WTC11 (cell line): ENCODE data around the gene C11orf97.

Source experiments
- ATF1 ChIP-seq: sonication (generic); formaldehyde crosslinking; IDR thresholded peaks from 2 replicates; pipeline ENCODE4 v1.8.1; 2023; ENCODE audit warnings: mild to moderate bottlenecking, moderate library complexity, missing genetic modification reagents
- ATF3 ChIP-seq: sonication (generic); formaldehyde crosslinking; conservative IDR thresholded peaks from 2 replicates; pipeline ENCODE4 v1.8.1; 2022; ENCODE audit warnings: mild to moderate bottlenecking, missing genetic modification reagents
- CBFB ChIP-seq: sonication (generic); formaldehyde crosslinking; IDR thresholded peaks from 2 replicates; pipeline ENCODE4 v1.8.1; 2022; ENCODE audit warnings: mild to moderate bottlenecking, low read depth, missing genetic modification reagents
- CTCF ChIP-seq: fragments of 200-600 bp; IDR thresholded peaks from 2 replicates; pipeline ENCODE4 v1.8.0; 2022; ENCODE audit warnings: antibody characterized with exemption
- ESRRA ChIP-seq: sonication (generic); formaldehyde crosslinking; IDR thresholded peaks from 2 replicates; pipeline ENCODE4 v1.8.1; 2022; ENCODE audit warnings: mild to moderate bottlenecking, missing genetic modification reagents, borderline replicate concordance
- FOXJ3 ChIP-seq: sonication (generic); formaldehyde crosslinking; IDR thresholded peaks from 2 replicates; pipeline ENCODE4 v1.9.0; 2021; ENCODE audit warnings: missing genetic modification reagents, mild to moderate bottlenecking, borderline replicate concordance
- IRF2 ChIP-seq: sonication (generic); formaldehyde crosslinking; IDR thresholded peaks from 2 replicates; pipeline ENCODE4 v1.8.0; 2022; ENCODE audit warnings: low read depth, missing genetic modification reagents, borderline replicate concordance
- NFE2L1 ChIP-seq: sonication (generic); formaldehyde crosslinking; IDR thresholded peaks from 2 replicates; pipeline ENCODE4 v1.8.1; 2023; ENCODE audit warnings: missing genetic modification reagents
- NR3C1 ChIP-seq: sonication (generic); formaldehyde crosslinking; conservative IDR thresholded peaks from 2 replicates; pipeline ENCODE4 v1.8.1; 2023; ENCODE audit warnings: low read depth, mild to moderate bottlenecking, missing genetic modification reagents
- USF2 ChIP-seq: sonication (generic); formaldehyde crosslinking; IDR thresholded peaks from 2 replicates; pipeline ENCODE4 v1.8.1; 2023; ENCODE audit warnings: mild to moderate bottlenecking, missing genetic modification reagents, moderate library complexity
- ZBTB21 ChIP-seq: sonication (generic); formaldehyde crosslinking; IDR thresholded peaks from 2 replicates; pipeline ENCODE4 v1.8.1; 2023; ENCODE audit warnings: mild to moderate bottlenecking, missing genetic modification reagents, borderline replicate concordance
- ZNF317 ChIP-seq: sonication (generic); formaldehyde crosslinking; IDR thresholded peaks from 2 replicates; pipeline ENCODE4 v1.8.1; 2023; ENCODE audit warnings: low read depth, mild to moderate bottlenecking, moderate library complexity, missing genetic modification reagents, borderline replicate concordance

GRCh38 chr11:94574193-94574961 lies 62.1 kb downstream of the C11orf97 start:
- TF ChIP-seq CTCF: no peak
- no peak for TF ChIP-seq ATF1
- no peak for TF ChIP-seq NFE2L1
- no peak for TF ChIP-seq IRF2 (CRISPR knock-in tag)
- TF ChIP-seq ZBTB21 (CRISPR knock-in tag): no peak
- no peak for TF ChIP-seq ZNF317
- no peak for TF ChIP-seq FOXJ3
- TF ChIP-seq NR3C1 (CRISPR knock-in tag): no peak
- TF ChIP-seq USF2 (CRISPR knock-in tag): no peak
- no peak for TF ChIP-seq ATF3 (CRISPR knock-in tag)
- TF ChIP-seq CBFB: no peak
- no peak for TF ChIP-seq ESRRA (CRISPR knock-in tag)
